Measurements from ENCODE around the gene CRCP.
"Not testable (repeated sequence)": the region's sequence is repeated elsewhere in the genome, so short reads cannot be mapped to it uniquely, and the experiment has no call there.

Gene CRCP

DNA sequence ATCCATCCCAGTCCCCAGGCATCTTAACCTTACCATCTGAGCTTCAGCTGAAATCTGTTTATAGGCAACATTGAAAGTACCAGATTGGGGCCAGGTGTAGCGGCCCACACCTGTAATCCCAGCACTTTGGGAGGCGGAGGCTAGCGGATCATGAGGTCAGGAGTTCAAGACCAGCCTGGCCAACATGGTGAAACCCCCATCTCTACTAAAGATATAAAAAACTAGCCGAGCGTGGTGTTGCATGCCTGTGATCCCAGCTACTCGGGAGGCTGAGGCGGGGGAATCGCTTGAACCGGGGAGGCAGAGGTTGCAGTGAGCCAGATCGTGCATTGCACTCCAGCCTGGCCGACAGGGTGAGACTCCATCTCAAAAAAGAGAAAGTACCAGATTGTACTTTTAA is 39.0 kb downstream of the CRCP start:
- DNase-seq (ENCODE audit: low read depth in 2 of 2), result no peak

DNA sequence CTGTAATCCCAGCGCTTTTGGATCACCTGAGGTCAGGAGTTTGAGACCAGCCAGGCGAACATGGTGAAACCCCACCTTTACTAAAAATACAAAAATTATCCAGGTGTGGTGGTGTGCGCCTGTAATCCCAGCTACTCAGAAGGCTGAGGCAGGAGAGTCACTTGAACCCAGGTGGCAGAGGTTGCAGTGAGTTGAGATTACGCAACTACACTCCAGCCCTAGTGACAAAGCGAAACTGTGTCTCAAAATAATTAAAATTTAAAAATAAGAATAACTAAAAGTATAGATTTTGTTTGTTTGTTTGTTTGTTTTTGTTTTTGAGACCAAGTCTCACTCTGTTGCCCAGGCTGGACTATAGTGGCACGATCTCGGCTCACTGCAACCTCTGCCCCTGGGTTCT is 41.4 kb downstream of the CRCP start:
- DNase-seq (ENCODE audit: low read depth in 2 of 2), result not testable (repeated sequence)

DNA sequence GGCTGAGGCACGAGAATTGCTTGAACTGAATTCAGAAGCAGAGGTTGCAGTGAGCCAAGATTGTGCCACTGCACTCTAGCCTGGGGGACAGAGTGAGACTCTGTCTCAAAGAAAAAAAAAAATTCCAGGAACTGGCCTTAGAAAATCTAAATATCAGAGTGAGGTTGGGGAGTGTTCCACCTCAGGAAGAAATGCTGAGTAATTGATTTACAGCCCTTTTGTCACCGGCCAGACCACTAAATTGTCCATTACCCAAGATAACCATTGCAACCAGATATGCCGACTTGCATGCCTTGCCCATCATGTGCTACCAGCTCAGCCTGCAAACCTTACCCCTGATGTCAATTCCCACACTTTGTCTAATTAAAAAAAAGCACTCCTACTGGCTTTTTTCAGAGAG is 42.4 kb downstream of the CRCP start:
- DNase-seq (ENCODE audit: low read depth in 2 of 2), result no peak

DNA sequence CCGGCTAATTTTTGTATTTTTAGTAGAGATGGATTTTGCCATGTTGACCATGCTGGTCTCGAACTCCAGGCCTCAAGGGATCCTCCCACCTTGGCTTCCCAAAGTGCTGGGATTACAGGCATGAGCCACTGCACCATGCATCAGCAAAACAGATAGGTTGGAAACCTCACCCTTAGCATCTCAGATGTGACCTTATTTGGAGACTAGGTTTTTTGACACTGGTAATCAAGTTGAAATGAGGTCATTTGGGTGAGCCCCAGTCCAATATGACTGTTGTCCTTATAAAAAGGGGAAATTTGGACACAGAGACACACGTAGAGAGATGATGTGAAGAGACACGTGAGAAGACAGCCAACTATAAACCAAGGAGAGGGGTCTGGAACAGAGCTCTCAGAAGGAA is 48.0 kb downstream of the CRCP start:
- DNase-seq (ENCODE audit: low read depth in 2 of 2), result no peak

DNA sequence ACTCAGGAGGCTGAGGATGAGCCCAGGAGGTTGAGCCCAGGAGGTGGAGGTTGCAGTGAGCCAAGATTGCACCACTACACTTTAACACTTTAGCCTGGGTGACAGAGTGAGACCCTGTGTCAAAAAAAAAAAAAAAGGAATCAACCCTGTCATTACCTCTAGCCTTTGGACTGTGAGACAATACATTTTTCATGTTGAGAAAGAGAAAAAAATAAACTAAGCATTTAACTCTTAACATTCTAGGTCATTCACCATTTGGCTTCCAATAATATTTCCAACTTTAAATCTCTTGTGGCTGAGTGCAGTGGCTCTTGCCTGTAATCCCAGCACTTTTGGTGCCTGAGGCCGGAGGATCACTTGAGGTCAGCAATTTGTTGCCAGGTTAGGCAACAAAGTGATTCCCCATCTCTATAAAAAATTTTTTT is 48.6 kb downstream of the CRCP start:
- DNase-seq (ENCODE audit: low read depth in 2 of 2), result no peak

DNA sequence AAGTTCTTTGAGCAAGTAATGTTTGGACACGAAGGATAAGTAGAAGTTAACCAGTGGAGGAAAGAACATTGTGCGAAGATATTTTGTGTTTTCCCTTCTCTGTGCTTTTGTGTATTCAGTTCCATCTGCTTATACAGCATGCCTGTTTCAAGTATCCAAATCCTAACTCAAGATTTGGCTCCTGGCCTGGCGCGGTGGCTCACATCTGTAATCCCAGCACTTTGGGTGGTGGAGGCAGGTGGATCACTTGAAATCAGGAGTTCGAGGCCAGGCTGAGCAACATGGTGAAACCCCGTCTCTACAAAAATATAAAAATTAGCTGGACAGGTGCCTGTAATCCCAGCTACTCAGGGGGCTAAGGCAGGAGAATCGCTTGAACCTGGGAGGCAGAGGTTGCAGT is 49.7 kb downstream of the CRCP start:
- DNase-seq (ENCODE audit: low read depth in 2 of 2), result no peak

DNA sequence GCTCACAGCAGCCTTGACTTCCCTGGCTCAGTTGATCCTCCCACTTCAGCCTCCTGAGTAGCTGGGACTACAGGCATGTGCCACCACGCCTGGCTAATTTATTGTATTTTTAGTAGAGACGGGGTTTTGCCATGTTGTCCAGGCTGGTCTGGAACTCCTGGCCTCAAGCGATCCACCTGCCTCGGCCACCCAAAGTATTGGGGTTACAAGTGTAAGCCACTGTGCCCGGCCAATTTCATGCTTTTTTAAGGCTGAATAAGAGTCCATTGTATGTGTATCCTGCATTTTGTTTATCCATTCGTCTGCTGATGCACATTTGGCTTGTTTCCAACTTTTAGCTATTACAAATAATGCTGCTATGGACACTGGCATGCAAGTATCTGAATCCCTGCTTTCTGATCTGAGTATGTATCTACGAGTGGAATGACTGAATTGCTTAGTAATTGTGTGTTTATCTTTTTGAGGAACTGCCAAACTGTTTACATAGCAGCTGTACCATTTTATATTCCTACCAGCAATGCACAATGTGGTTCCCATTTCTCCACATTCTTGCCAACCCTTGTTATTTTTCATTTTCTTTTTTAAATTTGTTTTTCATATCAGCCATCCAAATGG is 53.2 kb downstream of the CRCP start:
- no peak for DNase-seq (ENCODE audit: low read depth in 2 of 2)

DNA sequence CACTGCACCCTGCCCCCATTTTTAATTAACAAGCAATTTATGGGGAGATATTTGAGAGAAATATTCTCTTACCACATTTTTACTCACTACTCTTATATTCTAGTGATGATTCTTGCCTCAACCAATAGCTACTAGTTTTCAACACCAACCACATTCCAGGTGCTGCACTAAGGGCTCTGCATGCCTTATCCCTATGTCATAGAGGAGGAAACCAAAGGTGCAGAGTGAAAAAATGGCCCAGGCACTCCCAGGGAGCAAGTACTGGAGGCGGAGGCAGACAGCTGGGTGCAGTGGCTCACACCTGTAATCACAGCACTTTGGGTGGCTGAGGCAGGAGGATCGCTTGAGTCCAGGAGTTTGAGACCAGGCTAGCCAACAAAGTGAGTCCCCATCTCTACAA is 55.0 kb downstream of the CRCP start:
- no peak for DNase-seq (ENCODE audit: low read depth in 2 of 2)

DNA sequence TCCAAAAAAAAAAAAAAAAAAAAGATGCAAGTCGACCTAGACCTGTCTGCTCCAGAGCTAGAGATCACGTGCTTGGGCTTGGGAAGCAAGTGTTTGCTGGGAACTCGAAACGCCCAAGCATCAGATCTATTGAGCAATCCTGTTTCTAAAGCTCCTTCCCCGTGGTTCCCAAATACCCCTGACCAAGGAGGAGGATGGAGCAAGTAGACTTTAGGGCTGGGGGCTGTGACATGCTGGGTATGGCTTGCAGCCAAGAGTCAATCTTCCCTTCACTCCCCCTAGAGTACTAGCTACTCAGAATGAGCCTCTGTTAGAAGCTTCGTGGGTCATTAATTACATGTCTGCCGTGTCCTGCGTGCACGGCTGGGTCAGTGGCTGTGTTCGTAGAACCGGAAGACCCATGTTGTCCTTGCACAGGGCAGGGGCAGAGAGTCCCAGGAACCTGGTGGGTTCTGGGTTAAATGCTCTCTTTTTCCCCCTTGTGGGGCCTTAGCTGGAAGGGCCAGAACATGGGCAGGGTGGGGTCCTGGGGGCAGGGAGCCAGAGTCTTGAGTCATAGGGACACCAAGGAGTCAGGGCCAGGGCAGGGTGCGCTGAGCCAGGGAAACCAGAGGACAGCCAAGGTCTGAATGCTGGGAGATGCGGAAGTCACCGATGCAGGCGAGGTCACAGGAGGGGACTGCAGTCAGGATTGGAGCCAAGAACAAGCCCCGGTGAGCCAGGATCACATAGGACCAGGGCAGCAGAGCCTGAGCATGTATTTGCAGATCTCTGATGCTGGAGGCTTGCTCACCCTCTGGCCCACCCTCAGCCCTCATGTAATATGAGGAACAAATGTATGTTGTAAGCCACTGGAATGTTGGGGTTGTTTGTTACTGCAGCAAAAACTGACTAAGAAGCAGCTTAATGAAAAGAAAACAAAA is 55.9 kb downstream of the CRCP start:
- DNase-seq (ENCODE audit: low read depth in 2 of 2), result no peak

DNA sequence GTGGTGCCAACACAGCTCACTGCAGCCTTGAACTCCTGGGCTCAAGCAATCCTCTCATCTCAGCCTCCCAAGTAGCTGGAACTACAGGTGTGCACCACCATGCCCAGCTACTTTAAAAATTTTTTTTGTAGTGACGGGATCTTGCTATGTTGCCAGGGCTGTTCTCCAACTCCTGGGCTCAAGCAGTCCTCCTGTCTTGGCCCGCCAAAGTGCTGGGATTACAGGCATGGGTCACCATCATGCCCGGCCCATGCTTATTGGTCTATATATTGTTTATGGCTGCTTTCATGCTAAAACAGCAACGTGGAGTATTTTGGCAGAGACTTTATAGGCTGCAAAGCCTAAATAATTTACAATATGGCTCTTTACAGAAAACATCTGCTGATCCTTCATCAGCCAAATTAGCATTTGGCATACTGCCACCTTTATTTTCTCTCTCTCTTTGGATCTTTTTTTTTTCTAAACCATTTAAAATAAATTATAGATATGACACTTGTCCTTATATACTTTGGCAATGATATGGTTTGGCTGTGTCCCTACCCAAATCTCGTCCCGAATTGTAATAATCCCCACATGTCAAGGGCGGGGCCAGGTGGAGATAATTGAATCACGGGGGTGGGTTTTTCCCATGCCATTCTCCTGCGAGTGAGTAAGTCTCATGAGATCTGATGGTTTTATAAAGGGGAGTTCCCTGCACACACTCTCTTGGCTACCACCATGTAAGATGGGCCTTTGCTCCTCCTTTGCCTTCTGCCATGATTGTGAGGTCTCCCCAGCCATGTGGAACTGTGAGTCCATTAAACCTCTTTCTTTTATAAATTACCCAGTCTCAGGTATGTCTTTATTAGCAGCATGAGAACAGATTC is 58.1 kb downstream of the CRCP start:
- DNase-seq (ENCODE audit: low read depth in 2 of 2), result not testable (repeated sequence)

DNA sequence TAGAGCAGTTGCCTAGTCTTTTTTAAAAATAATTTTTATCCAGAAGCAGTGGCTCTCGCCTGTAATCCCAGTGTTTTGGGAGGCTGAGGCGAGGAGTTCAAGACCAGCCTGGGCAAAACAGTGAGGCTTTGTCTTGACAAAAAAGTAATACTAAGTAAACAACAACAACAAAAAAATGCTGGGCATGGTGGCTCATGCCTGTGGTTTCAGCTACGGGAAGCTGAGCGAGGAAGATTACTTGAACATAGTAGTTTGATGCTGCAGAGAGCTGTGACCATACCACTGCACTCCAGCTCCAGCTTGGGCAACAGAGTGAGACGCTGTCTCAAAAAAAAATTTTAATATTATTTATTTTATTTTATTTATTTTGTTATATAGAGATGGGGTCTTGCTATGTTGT is 59.2 kb downstream of the CRCP start:
- DNase-seq (ENCODE audit: low read depth in 2 of 2), result no peak

DNA sequence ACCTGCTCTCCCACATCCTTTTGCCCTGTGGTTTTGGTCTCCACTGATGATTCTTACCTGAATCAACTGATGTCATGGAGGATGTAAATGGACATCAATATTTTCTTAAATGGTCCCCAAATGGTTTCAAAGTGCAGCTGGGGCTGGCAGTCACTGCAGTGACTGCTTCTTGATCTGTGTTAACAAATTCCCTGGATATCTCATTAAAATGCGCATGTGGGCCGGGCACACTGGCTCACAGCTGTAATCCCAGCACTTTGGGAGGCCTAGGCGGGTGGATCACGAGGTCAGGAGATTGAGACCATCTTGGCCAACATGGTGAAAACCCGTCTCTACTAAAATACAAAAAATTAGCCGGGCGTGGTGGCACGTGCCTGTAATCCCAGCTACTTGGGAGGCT is 60.4 kb downstream of the CRCP start:
- not testable (repeated sequence) for DNase-seq (ENCODE audit: low read depth in 2 of 2)

DNA sequence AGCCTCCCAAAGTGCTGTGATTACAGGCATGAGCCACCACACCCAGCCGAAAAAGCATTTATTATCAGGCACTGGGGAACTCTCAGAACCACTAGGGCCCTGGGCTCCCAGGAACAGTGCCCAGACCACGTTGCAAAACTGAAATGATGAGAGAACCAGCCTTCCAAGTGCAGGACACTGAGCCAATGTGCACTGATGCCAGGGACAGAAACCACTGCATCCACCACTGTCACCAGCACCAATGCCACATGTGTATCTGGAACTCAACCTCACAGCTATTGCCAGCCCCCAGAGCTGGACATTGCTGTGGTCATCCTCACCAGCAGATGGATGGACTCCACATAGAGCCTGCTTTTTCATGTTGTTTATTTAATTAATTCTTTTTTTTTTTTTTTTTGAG is 62.3 kb downstream of the CRCP start:
- no peak for DNase-seq (ENCODE audit: low read depth in 2 of 2)

DNA sequence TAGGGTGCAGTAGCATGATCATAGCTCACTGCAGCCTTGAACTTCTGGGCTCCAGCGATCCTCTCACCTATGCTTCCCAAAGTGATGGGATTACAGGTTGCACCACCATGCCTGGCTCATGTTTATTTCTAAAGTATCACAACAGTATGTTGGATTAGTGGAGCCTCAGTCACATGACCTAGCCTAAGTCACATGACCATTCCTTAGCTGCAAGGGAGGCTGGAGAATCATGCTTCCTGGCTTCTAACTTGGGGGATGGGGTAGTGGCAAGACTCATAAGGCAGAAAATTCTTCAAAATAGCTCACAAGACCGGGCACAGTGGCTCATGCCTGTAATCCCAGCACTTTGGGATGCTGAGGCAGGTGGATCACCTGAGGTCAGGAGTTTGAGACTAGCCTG is 63.6 kb downstream of the CRCP start:
- no peak for DNase-seq (ENCODE audit: low read depth in 2 of 2)

DNA sequence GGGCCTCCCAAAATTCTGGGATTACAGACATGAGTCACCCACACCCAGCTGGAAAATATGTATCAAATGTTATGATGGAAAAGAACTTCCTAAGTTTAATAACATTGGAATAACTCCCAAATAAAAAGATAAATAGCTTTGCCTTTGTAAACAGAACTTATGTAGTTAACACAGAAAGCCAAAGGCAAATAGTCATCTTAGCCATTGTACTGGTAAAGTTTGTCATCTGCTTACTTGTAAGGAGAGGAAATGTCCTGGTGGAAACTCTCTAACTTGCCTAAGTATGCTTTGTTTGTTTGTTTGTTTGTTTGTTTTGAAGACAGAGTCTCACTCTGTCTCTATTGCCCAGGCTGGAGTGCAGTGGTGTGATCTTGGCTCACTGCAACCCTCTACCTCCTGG is 66.7 kb downstream of the CRCP start:
- no peak for DNase-seq (ENCODE audit: low read depth in 2 of 2)

DNA sequence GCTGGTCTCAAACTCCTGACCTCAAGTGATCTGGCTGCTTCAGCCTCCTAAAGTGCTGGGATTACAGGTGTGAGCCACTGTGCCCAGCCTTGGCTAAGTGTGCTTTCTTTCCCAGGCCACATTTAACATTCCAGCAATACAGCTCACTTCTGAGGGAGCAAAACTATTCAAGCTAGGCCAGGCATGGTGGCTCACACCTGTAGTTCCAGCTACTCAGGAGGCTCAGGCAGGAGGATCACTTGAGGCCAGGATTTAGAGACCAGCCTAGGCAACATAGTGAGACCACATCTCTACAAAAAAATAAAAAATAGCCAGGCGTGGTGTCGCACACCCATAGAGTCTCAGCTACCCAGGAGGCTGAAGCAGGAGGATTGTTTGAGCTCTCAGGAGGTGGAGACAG is 67.2 kb downstream of the CRCP start:
- DNase-seq (ENCODE audit: low read depth in 2 of 2), result no peak

DNA sequence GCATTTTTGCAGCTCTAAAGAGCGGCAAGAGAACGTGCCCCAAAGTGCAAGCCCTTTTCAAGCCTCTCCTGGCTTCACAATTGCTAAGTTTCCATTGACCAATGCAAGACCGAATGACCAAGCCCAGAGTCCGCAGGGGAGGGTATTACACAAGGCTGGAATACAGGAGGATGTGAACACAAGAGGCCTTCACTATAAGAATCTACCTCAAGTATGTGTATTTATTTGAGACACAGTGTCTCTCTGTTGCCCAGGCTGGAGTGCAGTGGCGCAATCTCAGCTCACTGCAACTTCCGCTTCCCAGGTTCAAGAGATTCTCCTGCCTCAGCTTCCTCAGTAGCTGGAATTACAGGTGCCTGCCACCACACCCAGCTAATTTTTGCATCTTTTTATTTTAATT is 68.3 kb downstream of the CRCP start:
- DNase-seq (ENCODE audit: low read depth in 2 of 2), result no peak

DNA sequence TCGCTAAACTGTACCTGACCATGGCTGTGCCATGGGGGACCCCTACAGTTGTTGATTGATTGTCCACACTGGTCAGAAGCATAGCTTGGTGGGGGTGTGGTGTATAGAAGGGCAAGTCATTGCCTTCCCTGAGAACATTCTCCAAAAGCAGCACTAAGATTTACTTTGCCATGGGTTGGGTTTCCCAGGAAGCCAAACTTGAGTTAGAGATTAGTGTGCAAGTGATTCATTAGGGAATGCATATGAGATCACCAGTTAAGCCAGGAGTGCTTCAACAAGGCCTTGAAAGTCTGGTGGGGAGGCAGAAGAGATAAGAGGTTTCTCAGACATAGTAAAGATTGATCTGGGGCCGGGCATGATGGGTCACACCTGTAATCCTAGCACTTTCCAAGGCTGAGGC is 69.1 kb downstream of the CRCP start:
- DNase-seq (ENCODE audit: low read depth in 2 of 2), result no peak

DNA sequence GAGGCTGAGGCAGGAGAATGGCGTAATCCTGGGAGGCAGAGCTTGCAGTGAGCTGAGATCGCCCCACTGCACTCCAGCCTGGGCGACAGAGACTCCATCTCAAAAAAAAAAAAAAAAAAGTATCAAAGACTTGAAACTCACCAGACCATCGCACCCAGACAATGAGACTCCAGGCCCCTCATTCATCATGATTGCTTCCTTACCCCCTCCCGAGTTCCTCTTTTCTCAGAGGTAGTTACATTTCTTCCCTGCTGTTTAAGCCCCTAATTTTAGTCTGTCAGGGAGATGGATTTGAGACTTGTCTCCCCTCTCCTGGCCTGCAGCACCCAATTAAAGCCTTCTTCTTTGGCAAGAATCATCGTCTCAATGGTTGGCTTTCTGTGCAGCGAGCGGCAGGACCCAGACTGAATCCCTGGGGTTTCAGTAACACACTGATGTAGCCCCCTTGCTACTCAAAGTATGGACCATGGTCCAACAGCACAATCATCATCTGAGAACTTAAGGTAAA is 71.1 kb downstream of the CRCP start:
- DNase-seq (ENCODE audit: low read depth in 2 of 2), result no peak

DNA sequence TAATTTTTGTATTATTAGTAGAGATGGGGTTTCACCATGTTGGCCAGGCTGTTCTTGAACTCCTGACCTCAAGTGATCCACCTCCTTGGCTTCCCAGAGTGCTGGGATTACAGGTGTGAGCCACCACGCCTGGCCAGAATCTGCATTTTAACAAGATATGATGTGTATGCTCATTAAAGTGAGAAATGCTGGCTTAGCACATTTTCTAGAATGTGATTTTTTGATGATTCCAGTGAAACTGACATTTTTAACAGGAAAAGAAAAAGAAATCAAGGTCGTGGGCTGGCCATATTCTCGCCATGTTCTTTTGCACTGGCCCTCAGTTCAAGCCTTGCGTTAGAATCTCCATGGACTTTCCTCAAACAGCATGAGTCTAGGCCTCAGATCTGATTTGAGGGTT is 72.3 kb downstream of the CRCP start:
- DNase-seq (ENCODE audit: low read depth in 2 of 2), result no peak

DNA sequence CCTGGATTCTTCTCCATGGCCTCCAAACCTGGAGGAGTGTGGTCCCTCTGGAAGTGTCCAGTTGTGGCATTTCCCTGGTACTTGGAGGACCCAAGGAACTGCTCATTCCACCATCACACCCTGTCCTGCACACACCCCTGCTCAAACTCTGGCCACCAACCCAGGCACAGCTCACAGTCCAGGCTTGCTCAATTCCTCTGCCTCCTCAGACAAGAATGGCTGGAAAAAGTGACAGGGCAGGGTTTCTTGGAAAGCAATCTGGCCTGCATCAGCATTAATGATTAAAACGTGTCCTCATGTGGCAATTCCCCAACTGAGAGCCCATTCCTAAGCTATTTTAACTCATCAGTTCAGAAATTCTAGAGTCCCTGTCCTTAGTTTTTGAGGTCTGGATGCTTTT is 73.3 kb downstream of the CRCP start:
- no peak for DNase-seq (ENCODE audit: low read depth in 2 of 2)

DNA sequence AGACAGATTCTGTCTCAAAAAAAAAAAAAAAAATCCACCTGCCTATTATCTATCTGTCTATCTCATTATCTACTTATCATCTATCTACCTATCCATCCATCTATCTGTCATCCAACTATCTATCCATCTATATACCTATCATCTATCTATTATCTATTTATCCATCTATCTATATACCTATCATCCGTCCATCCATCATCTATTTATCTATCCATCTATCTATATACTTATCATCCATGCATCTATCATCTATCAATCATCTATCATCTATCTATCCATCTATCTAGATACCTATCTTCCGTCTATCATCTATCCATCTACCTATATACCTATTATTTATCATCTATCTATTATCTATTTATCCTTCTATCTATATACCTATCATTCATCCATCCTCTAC is 74.0 kb downstream of the CRCP start:
- DNase-seq (ENCODE audit: low read depth in 2 of 2), result no peak

Data from activated CD4-positive, alpha-beta T cell treated with anti-CD3 and anti-CD28 coated beads for 24 hours (primary cell).